Neuronal stem cell (in vitro differentiated cells): ENCODE data around the gene C19orf53.

Experiments used
- DNase-seq: peaks from one replicate; pipeline ENCODE4 v3.0.0-alpha.2; 2013; ENCODE audit warnings: low spot score
- H2AFZ ChIP-seq: one replicate; pipeline ENCODE4 v1.6.1; 2013; ENCODE audit warnings: mild to moderate bottlenecking, low read length, inconsistent platforms
- H2AK5ac ChIP-seq: 2 replicates; pipeline ENCODE4 v1.6.1; 2013; ENCODE audit warnings: low read depth, mild to moderate bottlenecking, inconsistent platforms, low read length, moderate library complexity, mixed read lengths
- H2BK120ac ChIP-seq: 2 replicates; pipeline ENCODE4 v1.6.1; 2013; ENCODE audit warnings: low read depth, mild to moderate bottlenecking, inconsistent platforms, low read length, moderate library complexity, mixed read lengths
- H2BK12ac ChIP-seq: one replicate; pipeline ENCODE4 v1.6.1; 2013; ENCODE audit warnings: low read length, inconsistent platforms
- H2BK15ac ChIP-seq: 2 replicates; pipeline ENCODE4 v1.6.1; 2013; ENCODE audit warnings: mild to moderate bottlenecking, low read length, inconsistent platforms, mixed read lengths
- H2BK5ac ChIP-seq: one replicate; pipeline ENCODE4 v1.6.1; 2013; ENCODE audit warnings: inconsistent platforms, mild to moderate bottlenecking, low read length, moderate library complexity
- H3K14ac ChIP-seq: one replicate; pipeline ENCODE4 v1.6.1; 2013; ENCODE audit warnings: low read length, inconsistent platforms
- H3K18ac ChIP-seq: 2 replicates; pipeline ENCODE4 v1.6.1; 2013; ENCODE audit warnings: low read length, inconsistent platforms
- H3K23ac ChIP-seq: 2 replicates; pipeline ENCODE4 v1.6.1; 2013; ENCODE audit warnings: low read depth, mild to moderate bottlenecking, mixed read lengths, low read length, inconsistent platforms; ENCODE audit not compliant: poor library complexity
- H3K27ac ChIP-seq: replicated peaks from 3 replicates; pipeline ENCODE4 v1.5.1; 2013; ENCODE audit warnings: low read length, inconsistent platforms
- H3K27me3 ChIP-seq, 3 experiments: 2 replicates each; pipeline ENCODE4 v1.6.1; 2013; ENCODE audit warnings: low read length in 3 of 3, mild to moderate bottlenecking in 2 of 3, inconsistent platforms in 1 of 3, low read depth in 1 of 3, mixed read lengths in 1 of 3, moderate library complexity in 1 of 3; ENCODE audit not compliant: control insufficient read depth in 3 of 3, insufficient read depth in 3 of 3
- H3K36me3 ChIP-seq, 2 donors: replicated peaks in 1 of 2; 2 replicates each; pipeline ENCODE4 v1.6.1; 2013; ENCODE audit warnings: low read length in 2 of 2; ENCODE audit not compliant: control insufficient read depth in 2 of 2, insufficient read depth in 2 of 2
- H3K4ac ChIP-seq: 2 replicates; pipeline ENCODE4 v1.6.1; 2013; ENCODE audit warnings: inconsistent platforms, mild to moderate bottlenecking, low read length, moderate library complexity
- H3K4me1 ChIP-seq, 2 donors: 1 replicate in 1 of 2; 2 replicates in 1 of 2; pipeline ENCODE4 v1.6.1; 2013; ENCODE audit warnings: low read length in 2 of 2, low read depth in 1 of 2; ENCODE audit not compliant: control insufficient read depth in 2 of 2, insufficient read depth in 1 of 2
- H3K4me2 ChIP-seq: one replicate; pipeline ENCODE4 v1.6.1; 2013; ENCODE audit warnings: mild to moderate bottlenecking, low read length, inconsistent platforms; ENCODE audit not compliant: insufficient read depth, poor library complexity, severe bottlenecking
- H3K4me3 ChIP-seq, 2 donors: 2 replicates each; pipeline ENCODE4 v1.5.1; 2013; ENCODE audit warnings: low read length in 2 of 2, mild to moderate bottlenecking in 2 of 2, inconsistent platforms in 1 of 2, moderate library complexity in 1 of 2
- H3K79me1 ChIP-seq: one replicate; pipeline ENCODE4 v1.6.1; 2013; ENCODE audit warnings: low read depth, mild to moderate bottlenecking, inconsistent platforms, low read length, moderate library complexity
- H3K9ac ChIP-seq: one replicate; pipeline ENCODE4 v1.6.1; 2013; ENCODE audit warnings: mild to moderate bottlenecking, low read depth, low read length, inconsistent platforms; ENCODE audit not compliant: poor library complexity
- H3K9me3 ChIP-seq, 2 donors: replicated peaks in 1 of 2; 2 replicates each; pipeline versions ENCODE3 to v1.6.1; 2013; ENCODE audit warnings: low read length in 2 of 2, mild to moderate bottlenecking in 2 of 2, inconsistent platforms in 1 of 2, low read depth in 1 of 2, mixed read lengths in 1 of 2, moderate library complexity in 1 of 2; ENCODE audit not compliant: control insufficient read depth in 2 of 2, insufficient read depth in 1 of 2
- H4K8ac ChIP-seq: one replicate; pipeline ENCODE4 v1.6.1; 2013; ENCODE audit warnings: low read depth, mild to moderate bottlenecking, inconsistent platforms, low read length, moderate library complexity
- H4K91ac ChIP-seq: one replicate; pipeline ENCODE4 v1.6.1; 2013; ENCODE audit warnings: low read length, low read depth, mild to moderate bottlenecking, inconsistent platforms; ENCODE audit not compliant: poor library complexity
- WGBS, 2 donors: extraction: QIAGEN DNeasy Blood & Tissue Kit; methylation state at CpG; one replicate each; pipeline ENCODE4 v1.1.7; 2013; ENCODE audit warnings: missing lambda C conversion rate in 2 of 2, mixed read lengths in 1 of 2; ENCODE audit not compliant: insufficient read length in 2 of 2, insufficient replicate concordance in 1 of 2; ENCODE audit errors: extremely low coverage in 2 of 2; 5-methylcytosine and 5-hydroxymethylcytosine counted together

Gene C19orf53

DNA sequence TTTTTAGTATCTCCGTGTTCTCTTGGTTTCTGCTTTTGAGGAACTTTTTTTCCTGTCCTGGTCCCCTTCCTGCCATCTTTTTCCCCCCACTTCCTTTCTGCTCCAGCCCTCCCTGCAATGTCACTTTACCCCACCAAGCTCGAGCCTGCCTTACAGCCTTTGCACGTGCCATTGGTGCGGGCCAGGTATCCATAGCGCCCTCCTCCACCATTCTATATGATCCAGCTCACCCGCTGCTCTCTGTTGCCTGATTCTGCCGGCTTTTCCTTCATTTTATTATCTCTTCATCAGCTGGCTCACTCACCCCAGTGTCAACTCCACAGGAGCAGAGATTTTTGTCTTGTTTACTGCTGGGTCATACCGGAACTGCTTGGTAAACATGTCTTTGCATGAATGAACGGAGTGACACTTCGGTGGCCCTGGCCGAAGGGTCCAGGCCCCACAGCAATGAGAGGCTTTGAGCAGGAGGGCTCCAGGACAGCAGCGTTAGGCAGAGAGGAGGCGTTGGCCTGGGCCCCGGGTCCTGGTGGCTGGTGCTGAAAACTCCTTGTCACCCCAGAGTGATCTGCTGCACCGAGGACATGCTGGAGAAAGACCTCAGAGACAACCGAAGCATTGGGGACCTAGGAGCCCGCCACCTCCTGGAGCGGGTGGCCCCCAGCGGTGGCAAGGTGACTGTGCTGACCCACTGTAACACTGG, 8.7 kb upstream of the C19orf53 start:
- Histone ChIP-seq H3K18ac (no peak overlapping the region), H2BK5ac (peak overlapping the region; percentile 82), H3K4me1 (peaks cover 0 to 5% of the 10 kb centered on the region in 2 donors), H3K14ac (no peak overlapping the region), H4K91ac (no peak overlapping the region), H2BK15ac (peak overlapping the region; percentile 64), H2BK120ac (no peak overlapping the region), H2AFZ (no peak overlapping the region), H3K36me3 (peaks cover 24 to 34% of the 10 kb centered on the region in 2 donors), H4K8ac (no peak overlapping the region), H2BK12ac (no peak overlapping the region), H3K4me2 (peak overlapping the region; percentile 83), H3K9me3 (peaks cover 0 to 9% of the 10 kb centered on the region in 2 donors), H3K23ac (peak overlapping the region; percentile 55), H3K27ac (no peak overlapping the region), H3K4me3 (peak overlapping the region in 1 of 2 donors; percentile 86), H3K9ac (no peak overlapping the region), H2AK5ac (peak overlapping the region; percentile 83), H3K4ac (peak overlapping the region; percentile 66), H3K27me3 (peaks cover 0 to 6% (median 0%) of the 10 kb centered on the region in 3 experiments), H3K79me1 (peaks cover 3% of the 10 kb centered on the region)
- WGBS, 2 donors, result no CpG with 5 or more reads among the region's 19 CpGs
- DNase-seq, result no peak

DNA sequence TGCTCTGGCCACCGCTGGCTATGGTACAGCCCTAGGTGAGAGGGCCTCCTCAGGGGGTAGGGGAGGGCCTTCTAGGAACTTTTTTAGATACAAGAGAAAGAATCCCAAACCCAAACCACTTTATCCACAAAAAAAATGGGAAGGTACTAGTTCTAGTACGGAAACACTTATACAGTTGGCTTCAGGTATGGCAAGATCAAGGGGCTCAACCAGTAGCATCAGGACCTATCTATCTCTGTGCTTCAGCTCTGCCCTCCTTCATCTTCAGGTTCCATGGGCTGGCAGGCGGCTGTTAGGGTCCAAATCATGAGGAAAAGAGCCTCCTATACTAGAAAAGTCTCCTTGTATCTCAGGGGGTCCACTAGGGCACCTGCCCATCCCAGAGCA, 8.2 kb upstream of the C19orf53 start:
- no peak for DNase-seq
- Histone ChIP-seq H3K4me2 (no peak overlapping the region), H3K27ac (no peak overlapping the region), H2BK15ac (peak overlapping the region; percentile 64), H3K4me3 (no peak overlapping the region), H3K23ac (peak overlapping the region; percentile 55), H2BK5ac (peak overlapping the region; percentile 82), H3K36me3 (peaks cover 21 to 30% of the 10 kb centered on the region in 2 donors), H3K79me1 (peaks cover 3% of the 10 kb centered on the region), H3K27me3 (peaks cover 0 to 6% (median 0%) of the 10 kb centered on the region in 3 experiments), H3K4me1 (peaks cover 0 to 5% of the 10 kb centered on the region in 2 donors), H4K91ac (no peak overlapping the region), H4K8ac (no peak overlapping the region), H3K9ac (no peak overlapping the region), H3K18ac (no peak overlapping the region), H2BK120ac (no peak overlapping the region), H2AK5ac (peak overlapping the region; percentile 83), H3K14ac (no peak overlapping the region), H3K4ac (peak overlapping the region; percentile 66), H2BK12ac (no peak overlapping the region), H3K9me3 (peaks cover 0 to 9% of the 10 kb centered on the region in 2 donors), H2AFZ (no peak overlapping the region)
- no CpG with 5 or more reads among the region's 3 CpGs for WGBS, 2 donors

DNA sequence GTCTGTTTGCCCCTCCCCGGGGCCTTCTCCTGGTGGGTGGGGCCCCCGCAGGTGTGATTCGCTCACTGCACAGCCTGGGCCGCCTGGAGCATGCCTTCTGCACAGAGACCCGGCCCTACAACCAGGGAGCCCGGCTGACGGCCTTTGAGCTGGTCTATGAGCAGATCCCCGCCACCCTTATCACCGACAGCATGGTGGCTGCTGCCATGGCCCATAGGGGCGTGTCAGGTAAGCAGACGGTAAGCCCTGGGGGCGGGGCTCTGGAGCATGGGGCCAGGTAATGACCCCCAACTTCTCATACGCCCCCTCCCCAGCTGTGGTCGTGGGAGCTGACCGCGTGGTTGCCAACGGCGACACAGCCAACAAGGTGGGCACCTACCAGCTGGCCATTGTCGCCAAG, 5.7 kb upstream of the C19orf53 start:
- H2BK12ac ChIP-seq, result no peak overlapping the region
- H3K9me3 ChIP-seq, result peaks cover 0 to 6% of the 10 kb centered on the region in 2 donors
- no peak overlapping the region for H3K4me2 ChIP-seq
- H3K4me3 ChIP-seq, result no peak overlapping the region
- no CpG with 5 or more reads among the region's 19 CpGs for WGBS, 2 donors
- no peak overlapping the region for H3K4ac ChIP-seq
- H4K91ac ChIP-seq, result no peak overlapping the region
- no peaks in the 10 kb centered on the region for H3K79me1 ChIP-seq
- no peak overlapping the region for H3K27ac ChIP-seq
- no peak for DNase-seq
- H2BK5ac ChIP-seq, result peak overlapping the region; percentile 87
- H3K9ac ChIP-seq, result no peak overlapping the region
- H2BK120ac ChIP-seq, result no peak overlapping the region
- no peak overlapping the region for H2BK15ac ChIP-seq
- H3K23ac ChIP-seq, result peak overlapping the region; percentile 55
- H3K14ac ChIP-seq, result no peak overlapping the region
- H3K36me3 ChIP-seq, result peaks cover 7 to 11% of the 10 kb centered on the region in 2 donors
- H4K8ac ChIP-seq, result peak overlapping the region; percentile 43
- no peak overlapping the region for H2AFZ ChIP-seq
- H3K18ac ChIP-seq, result peak overlapping the region; percentile 11
- H3K4me1 ChIP-seq, result peaks cover 0 to 5% of the 10 kb centered on the region in 2 donors
- H3K27me3 ChIP-seq, result peaks cover 0 to 6% (median 0%) of the 10 kb centered on the region in 3 experiments
- no peak overlapping the region for H2AK5ac ChIP-seq

DNA sequence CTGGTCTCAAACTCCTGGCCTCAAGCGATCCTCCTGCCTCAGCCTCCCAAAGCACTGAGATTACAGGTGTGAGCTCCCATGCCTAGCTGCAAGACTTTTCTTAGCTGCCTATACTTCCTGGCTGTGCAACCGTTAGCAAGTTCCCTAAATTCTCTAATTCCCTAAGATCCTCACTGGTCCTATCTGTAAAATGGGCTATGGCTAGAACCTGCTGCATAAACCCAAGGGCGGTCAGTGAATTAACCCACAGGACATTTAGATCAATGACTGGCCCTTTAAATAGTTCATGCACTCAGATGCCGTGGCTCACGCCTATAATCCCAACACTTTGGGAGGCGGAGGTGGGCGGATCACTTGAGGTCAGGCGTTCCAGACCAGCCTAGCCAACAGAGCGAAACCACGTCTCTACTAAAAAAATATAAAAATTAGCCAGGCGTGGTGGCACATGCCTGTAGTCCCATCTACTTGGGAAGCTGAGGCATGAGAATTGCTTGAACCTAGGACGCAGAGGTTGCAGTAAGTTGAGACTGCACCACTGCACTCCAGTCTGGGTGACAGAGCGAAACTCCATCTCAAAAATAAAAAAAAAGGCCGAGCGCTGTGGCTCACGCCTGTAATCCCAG, 4.1 kb upstream of the C19orf53 start:
- no peak for DNase-seq
- no peak overlapping the region for H4K8ac ChIP-seq
- peaks cover 0 to 6% (median 0%) of the 10 kb centered on the region in 3 experiments for H3K27me3 ChIP-seq
- H3K27ac ChIP-seq, result no peak overlapping the region
- WGBS, 2 donors, result no CpG with 5 or more reads among the region's 16 CpGs
- no peak overlapping the region for H2BK120ac ChIP-seq
- H3K79me1 ChIP-seq, result no peaks in the 10 kb centered on the region
- H3K23ac ChIP-seq, result no peak overlapping the region
- no peak overlapping the region for H2BK15ac ChIP-seq
- no peak overlapping the region for H2BK5ac ChIP-seq
- no peak overlapping the region for H2BK12ac ChIP-seq
- no peak overlapping the region for H3K4ac ChIP-seq
- H3K9me3 ChIP-seq, result no peaks in the 10 kb centered on the region
- H3K9ac ChIP-seq, result no peak overlapping the region
- peaks cover 0 to 11% of the 10 kb centered on the region in 2 donors for H3K36me3 ChIP-seq
- no peak overlapping the region for H4K91ac ChIP-seq
- no peak overlapping the region for H3K18ac ChIP-seq
- no peak overlapping the region for H3K14ac ChIP-seq
- H2AK5ac ChIP-seq, result no peak overlapping the region
- peaks cover 0 to 5% of the 10 kb centered on the region in 2 donors for H3K4me1 ChIP-seq
- no peak overlapping the region for H2AFZ ChIP-seq
- H3K4me2 ChIP-seq, result no peak overlapping the region
- H3K4me3 ChIP-seq, result no peak overlapping the region
